ENCODE results near the gene F12.

GRCh38 chr5:177357459-177358351 lies 51.7 kb downstream of the F12 start, which contains the start of gene RGS14:
- no peak for TF ChIP-seq EZH2 (IDR thresholded peaks at IDR 0.05; ENCODE audit: insufficient read depth, poor library complexity, severe bottlenecking)
- TF ChIP-seq EZH2phosphoT487 (IDR thresholded peaks at IDR 0.05; ENCODE audit: insufficient read depth, low read depth) = no peak

Measured in GM23248 (cell line).